K562 (cell line): ENCODE results near the gene HADHA. TPM values are rescaled to one million over a fixed set of nuclear protein-coding genes. Genes with fewer than 3 reads are reported as not detected.
A peak's percentile ranks its signal among the peaks of the same experiment; 100 is the strongest.

Source experiments
- ATAC-seq: fragments of 200-7000 bp; cut with Tn5 transposase; 3 replicates; pipeline ENCODE4 v1.9.1; 2020; ENCODE audit warnings: moderate library complexity
- BruUV-seq: library from RNA; stranded (reverse); fragments of 400-500 nt; replicated peaks from 2 replicates; lab custom pipeline; 2021; lab: Mats Ljungman, UMichigan
- CTCF ChIA-PET: fragments of 300-600 bp; formaldehyde crosslinking; extraction: SDS; loops from one replicate; lab custom pipeline; 2021; ENCODE audit warnings: low intra/inter-chr PET ratio; lab: Yijun Ruan, JAX
- POLR2A ChIA-PET: fragments of 300-600, 350-650 bp; sonication (Branson Sonifier 250); formaldehyde crosslinking; extraction: SDS; loops from one replicate; lab custom pipeline; 2021; ENCODE audit warnings: antibody characterized with exemption, inconsistent platforms; lab: Yijun Ruan, JAX
- DNase-seq, 4 experiments: peaks; one replicate each; pipeline versions ENCODE4 v3.0.0 to v3.0.0-alpha.2; 2011 to 2018; ENCODE audit warnings: low spot score in 3 of 4, mixed read lengths in 3 of 4; ENCODE audit errors: extremely low read depth in 1 of 4
- FAIRE-seq: peaks from 2 replicates; lab custom pipeline; 2011; peaks lifted over from hg19 to GRCh38; lab: Jason Lieb, UNC
- H2AFZ ChIP-seq: 2 replicates; pipeline ENCODE4 v1.6.0; 2011; ENCODE audit warnings: low read depth, low read length, control low read depth, inconsistent platforms
- H3K27ac ChIP-seq: fragments of 200-600 bp; 3 replicates; pipeline ENCODE4 v1.8.0; 2011; ENCODE audit warnings: low read depth, mild to moderate bottlenecking, control low read depth, inconsistent platforms, low read length, moderate library complexity, mixed read lengths; ENCODE audit errors: extremely low read depth
- H3K27me3 ChIP-seq, 2 experiments: fragments of 300-600 bp in 1 of 2; 2 replicates in 1 of 2; 3 replicates in 1 of 2; pipeline versions ENCODE4 v1.6.0 to v1.8.0; 2011; ENCODE audit warnings: inconsistent platforms in 2 of 2, low read length in 2 of 2, mild to moderate bottlenecking in 1 of 2, mixed read lengths in 1 of 2, moderate library complexity in 1 of 2; ENCODE audit not compliant: control insufficient read depth in 2 of 2, insufficient read depth in 2 of 2
- H3K36me3 ChIP-seq: fragments of 300-600 bp; 3 replicates; pipeline ENCODE4 v1.8.0; 2011; ENCODE audit warnings: mild to moderate bottlenecking, low read length, inconsistent platforms; ENCODE audit not compliant: control insufficient read depth, insufficient read depth
- H3K4me1 ChIP-seq, 2 experiments: fragments of 200-600 bp in 1 of 2; replicated peaks in 1 of 2; 2 replicates in 1 of 2; 3 replicates in 1 of 2; pipeline versions ENCODE4 v1.5.1 to v1.8.0; 2011; ENCODE audit warnings: inconsistent platforms in 2 of 2, low read length in 2 of 2, mild to moderate bottlenecking in 1 of 2, mixed read lengths in 1 of 2, moderate library complexity in 1 of 2; ENCODE audit not compliant: control insufficient read depth in 2 of 2, insufficient read depth in 2 of 2
- H3K4me2 ChIP-seq: 2 replicates; pipeline ENCODE4 v1.6.1; 2011; ENCODE audit warnings: low read length, control low read depth, inconsistent platforms, mixed read lengths; ENCODE audit not compliant: insufficient read depth
- H3K4me3 ChIP-seq: fragments of 200-600 bp; sonication (generic), shearing (Covaris generic); 2 replicates; pipeline ENCODE4 v1.5.1; 2016; ENCODE audit warnings: control low read depth, inconsistent platforms
- H3K79me2 ChIP-seq: fragments of 200-600 bp; 3 replicates; pipeline ENCODE4 v1.8.0; 2011; ENCODE audit warnings: low read length, inconsistent platforms; ENCODE audit not compliant: control insufficient read depth, insufficient read depth
- H3K9ac ChIP-seq, 2 experiments: 2 replicates each; pipeline versions ENCODE4 v1.6.0 to v1.6.1; 2011; ENCODE audit warnings: low read depth in 2 of 2, low read length in 2 of 2, control low read depth in 1 of 2, inconsistent platforms in 1 of 2, mild to moderate bottlenecking in 1 of 2, mixed read lengths in 1 of 2; ENCODE audit not compliant: insufficient read depth in 1 of 2
- H3K9me1 ChIP-seq: one replicate; pipeline ENCODE4 v1.6.0; 2011; ENCODE audit warnings: inconsistent platforms, mild to moderate bottlenecking, low read length, moderate library complexity; ENCODE audit not compliant: control insufficient read depth, insufficient read depth
- H3K9me3 ChIP-seq: replicated peaks from 2 replicates; pipeline ENCODE4 v1.5.1; 2011; ENCODE audit warnings: low read depth, low read length, inconsistent platforms; ENCODE audit not compliant: control insufficient read depth, insufficient read depth
- H4K20me1 ChIP-seq: replicated peaks from 2 replicates; pipeline ENCODE4 v1.6.1; 2011; ENCODE audit warnings: low read length, inconsistent platforms, mixed read lengths; ENCODE audit not compliant: control insufficient read depth, insufficient read depth
- CXXC5 ChIP-seq: fragments of 250-450 bp; sonication (Bioruptor Pico); IDR thresholded peaks from 2 replicates; pipeline ENCODE4 v1.8.0; 2022; ENCODE audit warnings: inconsistent platforms, mild to moderate bottlenecking, moderate library complexity
- MIER1 ChIP-seq: fragments of 450-650 bp; IDR thresholded peaks from 2 replicates; pipeline ENCODE4 v1.6.1; 2016; ENCODE audit warnings: antibody characterized with exemption, mild to moderate bottlenecking, low read depth
- NFIX ChIP-seq: fragments of 250-450 bp; sonication (Bioruptor Pico); IDR thresholded peaks from 2 replicates; pipeline ENCODE4 v1.4.0; 2020; ENCODE audit warnings: low read depth, mild to moderate bottlenecking, moderate library complexity
- SNIP1 ChIP-seq: fragments of 450-650 bp; IDR thresholded peaks from 2 replicates; pipeline ENCODE4 v1.7.1; 2017; ENCODE audit warnings: low read depth, mild to moderate bottlenecking
- TAF1 ChIP-seq: IDR thresholded peaks from 2 replicates; pipeline ENCODE4 v1.6.1; 2011; ENCODE audit warnings: mild to moderate bottlenecking, low read length, moderate library complexity; ENCODE audit not compliant: insufficient read depth, control insufficient read depth, severe bottlenecking; ENCODE audit errors: extremely low read depth
- ZFP36 ChIP-seq: fragments of 150-350 bp; IDR thresholded peaks from 2 replicates; pipeline ENCODE4 v1.6.1; 2018; ENCODE audit warnings: low read length, low read depth; ENCODE audit not compliant: partially characterized antibody
- ZNF174 ChIP-seq: fragments of 250-450 bp; sonication (Bioruptor Pico); IDR thresholded peaks from 2 replicates; pipeline ENCODE4 v1.4.0; 2020; ENCODE audit warnings: mild to moderate bottlenecking
- WGBS: fragments of 100-300 bp; shearing (Covaris generic); methylation state at CpG from one replicate; pipeline ENCODE4 v1.1.6; 2016; ENCODE audit warnings: low coverage, mixed read lengths; ENCODE audit not compliant: insufficient coverage; ENCODE audit errors: missing lambda C conversion rate; 5-methylcytosine and 5-hydroxymethylcytosine counted together
- in situ Hi-C: fragments of 300-500 bp; cut with MboI; formaldehyde crosslinking; loops from 4 replicates; pipeline ENCODE4 v1.15.0; 2018; ENCODE audit warnings: inconsistent platforms, mixed read lengths
- intact Hi-C: fragments of 100-400 bp; cut with micrococcal nuclease; formaldehyde crosslinking; loops from 2 replicates; pipeline ENCODE4 v1.14.2; 2022
- polyA plus RNA-seq, 8 experiments: library from polyadenylated mRNA; depleted of rRNA in 4 of 8; stranded (reverse) in 5 of 8; unstranded in 3 of 8; fragments of >200 nt; fragmentation: Nextera tagmentation in 2 of 8; fragmentation: Illumina TruSeq in 1 of 8; extraction: Ambion mirVana in 2 of 8; extraction: Trizol in 1 of 8; gene quantifications; 2 replicates each; pipeline versions ENCODE4 v1.2.1 to v1.2.3, GENCODE V29; 2011 to 2014; ENCODE audit warnings: inconsistent platforms in 1 of 8, missing spikeins in 1 of 8
- total RNA-seq, 7 experiments: library from RNA; depleted of rRNA in 6 of 7; stranded (reverse); fragments of >200 nt in 6 of 7; fragmentation: Illumina TruSeq in 2 of 7; extraction: Trizol in 2 of 7; gene quantifications; 2 replicates each; pipeline versions ENCODE4 v1.2.1 to v1.2.3, GENCODE V29; 2011 to 2021; ENCODE audit warnings: low replicate concordance in 1 of 7
- TF ChIP-seq, protein P1 (sequence below), 2 experiments: fragments of 450-650 bp; IDR thresholded peaks; 2 replicates each; pipeline ENCODE4 v1.6.1; 2016; ENCODE audit warnings: mild to moderate bottlenecking in 2 of 2, borderline replicate concordance in 1 of 2, low read depth in 1 of 2, moderate library complexity in 1 of 2

Gene HADHA
- total and polyA plus RNA-seq, 9 of the 15 experiments (the other 6 are each of a cell fraction or from before 2014, with no cell fraction given): 145 to 326 (median 202) TPM

DNA sequence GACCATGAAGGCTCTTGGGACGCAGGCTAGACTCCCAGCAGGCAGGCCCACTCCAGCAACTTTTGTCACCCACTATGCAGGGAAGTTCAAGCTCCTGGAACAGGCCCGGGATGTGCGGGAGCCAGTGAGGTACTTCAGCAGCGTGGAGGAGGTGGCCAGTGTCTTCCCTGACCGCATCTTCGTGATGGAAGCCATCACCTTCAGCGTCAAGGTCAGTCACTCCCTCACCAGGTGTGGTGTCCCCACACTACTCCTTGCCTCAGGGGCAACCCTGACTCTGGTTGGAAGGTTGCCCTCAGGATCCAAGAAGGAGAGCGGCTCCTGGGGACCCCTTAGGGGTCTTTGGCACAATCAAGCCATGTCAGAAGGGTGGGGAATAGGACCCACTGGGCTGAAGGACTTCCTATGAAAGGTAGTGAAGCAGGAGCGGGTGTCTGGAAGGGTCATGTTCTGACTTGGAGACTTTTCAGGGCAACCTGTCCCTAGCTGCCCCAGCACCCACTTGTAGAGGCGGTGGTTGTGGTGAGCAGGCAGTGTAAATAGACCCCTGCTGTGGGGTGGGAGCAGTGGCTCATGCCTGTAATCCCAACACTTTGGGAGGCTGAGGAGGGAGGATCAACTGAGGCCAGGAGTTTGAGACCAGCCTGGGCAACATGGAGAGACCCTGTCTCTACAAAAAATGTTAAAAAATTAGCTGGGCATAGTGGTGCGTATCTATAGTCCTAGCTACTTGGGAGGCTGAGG, 61.4 kb downstream of the HADHA start:
- Histone ChIP-seq H4K20me1 (no peaks in the 10 kb centered on the region), H3K9me3 (no peaks in the 10 kb centered on the region), H3K9ac (peak overlapping the region in 1 of 2 experiments; percentile 55; a peak in 1 of 4 replicates), H3K4me1 (peaks cover 18 to 49% of the 10 kb centered on the region in 2 experiments; a peak in 4 of 5 replicates), H3K4me2 (no peak overlapping the region), H2AFZ (no peak overlapping the region), H3K27me3 (no peaks in the 10 kb centered on the region), H3K9me1 (no peaks in the 10 kb centered on the region), H3K27ac (no peak overlapping the region), H3K4me3 (no peak overlapping the region), H3K79me2 (peaks cover 9% of the 10 kb centered on the region; the same call in 2 of the 3 replicates), H3K36me3 (peaks cover 2% of the 10 kb centered on the region; the same call in 1 of the 3 replicates)
- DNase-seq: peak in 1 of 4 experiments; percentile 3
- ChIA-PET CTCF (no interaction called here), POLR2A (interaction anchor here (1.1 kb wide), 1 partner anchor 232 kb away, joined by 4 read pairs; no protein-coding TSS in a partner anchor)
- no TSS peak for BruUV-seq
- in situ Hi-C loops: no loop called here
- 69% methylated on average over 10 of the region's 11 CpGs for WGBS
- FAIRE-seq: no peak
- no peak for ATAC-seq
- intact Hi-C loops: no loop called here
- TF ChIP-seq, protein P1, sequence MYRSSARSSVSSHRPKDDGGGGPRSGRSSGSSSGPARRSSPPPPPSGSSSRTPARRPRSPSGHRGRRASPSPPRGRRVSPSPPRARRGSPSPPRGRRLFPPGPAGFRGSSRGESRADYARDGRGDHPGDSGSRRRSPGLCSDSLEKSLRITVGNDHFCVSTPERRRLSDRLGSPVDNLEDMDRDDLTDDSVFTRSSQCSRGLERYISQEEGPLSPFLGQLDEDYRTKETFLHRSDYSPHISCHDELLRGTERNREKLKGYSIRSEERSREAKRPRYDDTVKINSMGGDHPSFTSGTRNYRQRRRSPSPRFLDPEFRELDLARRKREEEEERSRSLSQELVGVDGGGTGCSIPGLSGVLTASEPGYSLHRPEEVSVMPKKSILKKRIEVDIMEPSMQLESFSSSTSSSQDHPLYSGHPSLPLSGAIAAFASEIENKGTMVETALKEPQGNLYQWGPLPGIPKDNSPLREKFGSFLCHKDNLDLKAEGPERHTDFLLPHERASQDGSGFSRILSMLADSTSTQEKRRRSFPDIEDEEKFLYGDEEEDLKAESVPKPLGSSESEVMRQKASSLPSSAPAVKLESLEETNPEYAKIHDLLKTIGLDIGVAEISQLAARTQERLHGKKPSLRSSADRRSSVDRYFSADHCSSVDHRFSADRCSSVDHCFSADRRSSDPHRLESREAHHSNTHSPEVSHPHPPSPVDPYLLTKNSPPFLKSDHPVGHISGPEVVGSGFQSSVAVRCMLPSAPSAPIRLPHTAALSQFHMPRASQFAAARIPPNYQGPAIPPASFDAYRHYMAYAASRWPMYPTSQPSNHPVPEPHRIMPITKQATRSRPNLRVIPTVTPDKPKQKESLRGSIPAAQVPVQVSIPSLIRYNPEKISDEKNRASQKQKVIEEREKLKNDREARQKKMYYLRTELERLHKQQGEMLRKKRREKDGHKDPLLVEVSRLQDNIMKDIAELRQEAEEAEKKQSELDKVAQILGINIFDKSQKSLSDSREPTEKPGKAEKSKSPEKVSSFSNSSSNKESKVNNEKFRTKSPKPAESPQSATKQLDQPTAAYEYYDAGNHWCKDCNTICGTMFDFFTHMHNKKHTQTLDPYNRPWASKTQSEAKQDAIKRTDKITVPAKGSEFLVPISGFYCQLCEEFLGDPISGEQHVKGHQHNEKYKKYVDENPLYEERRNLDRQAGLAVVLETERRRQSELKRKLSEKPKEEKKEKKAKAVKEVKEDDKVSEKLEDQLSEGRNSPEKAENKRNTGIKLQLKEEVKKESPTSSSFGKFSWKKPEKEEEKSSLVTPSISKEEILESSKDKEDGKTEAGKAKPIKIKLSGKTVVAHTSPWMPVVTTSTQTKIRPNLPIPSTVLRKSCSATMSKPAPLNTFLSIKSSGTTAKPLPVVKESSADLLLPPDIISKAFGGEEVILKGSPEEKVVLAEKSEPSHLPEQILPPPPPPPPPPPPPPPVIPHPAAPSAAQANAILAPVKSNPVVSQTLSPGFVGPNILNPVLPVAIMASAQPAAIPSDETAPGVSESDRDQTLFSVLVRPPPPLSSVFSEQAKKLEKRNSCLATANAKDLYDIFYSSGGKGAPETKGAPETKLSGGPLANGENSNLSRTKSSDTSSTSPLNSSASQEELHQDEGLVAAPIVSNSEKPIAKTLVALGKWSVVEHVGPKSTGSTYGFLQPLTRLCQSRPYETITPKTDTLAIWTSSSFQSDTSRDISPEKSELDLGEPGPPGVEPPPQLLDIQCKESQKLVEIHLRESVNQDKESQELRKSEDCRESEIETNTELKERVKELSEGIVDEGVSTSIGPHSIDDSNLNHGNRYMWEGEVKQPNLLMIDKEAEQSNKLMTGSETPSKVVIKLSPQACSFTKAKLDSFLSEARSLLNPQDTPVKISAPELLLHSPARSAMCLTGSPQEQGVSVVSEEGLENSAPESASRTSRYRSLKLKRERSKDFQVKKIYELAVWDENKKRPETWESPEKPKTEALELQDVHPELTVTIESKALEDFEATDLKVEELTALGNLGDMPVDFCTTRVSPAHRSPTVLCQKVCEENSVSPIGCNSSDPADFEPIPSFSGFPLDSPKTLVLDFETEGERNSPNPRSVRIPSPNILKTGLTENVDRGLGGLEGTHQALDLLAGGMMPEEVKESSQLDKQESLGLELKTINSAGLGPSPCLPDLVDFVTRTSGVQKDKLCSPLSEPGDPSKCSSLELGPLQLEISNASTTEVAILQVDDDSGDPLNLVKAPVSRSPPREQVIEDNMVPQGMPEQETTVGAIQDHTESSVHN (IDR thresholded peaks at IDR 0.05; ENCODE audit: borderline replicate concordance in 1 of 2, low read depth in 1 of 2): no peak
- no peak for TF ChIP-seq ZFP36
- no peak for TF ChIP-seq ZNF174
- no peak for TF ChIP-seq SNIP1
- no peak for TF ChIP-seq MIER1
- TF ChIP-seq TAF1: no peak
- TF ChIP-seq CXXC5 (CRISPR knock-in tag): no peak
- TF ChIP-seq NFIX (CRISPR knock-in tag): no peak
